GM21390 (cell line): ENCODE measurements around the gene RELCH.

Source experiments
- ATAC-seq: cut with Tn5 transposase; IDR thresholded peaks from one replicate; pipeline ENCODE4 v1.9.1; 2021; ENCODE audit not compliant: unreplicated experiment

RELCH gene

DNA sequence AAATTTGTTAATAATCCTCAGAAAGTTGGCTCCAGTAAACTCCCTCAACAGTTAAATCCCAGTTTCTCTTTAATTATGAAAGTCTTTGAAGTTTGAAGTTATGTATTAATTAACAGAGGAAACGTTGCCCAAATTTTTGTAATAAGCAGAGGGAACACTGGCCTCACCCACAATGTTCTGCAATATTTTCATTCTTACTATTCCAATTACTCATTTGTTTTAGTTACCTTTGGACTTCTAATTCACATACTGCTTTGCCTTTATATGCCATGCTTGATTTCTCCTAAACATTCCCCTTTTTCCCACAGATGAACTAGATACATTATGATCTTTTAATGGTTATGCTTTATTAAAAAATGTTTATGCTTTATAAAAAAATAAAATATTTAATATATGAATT is 61.3 kb downstream of the RELCH start:
- ATAC-seq, result no peak

DNA sequence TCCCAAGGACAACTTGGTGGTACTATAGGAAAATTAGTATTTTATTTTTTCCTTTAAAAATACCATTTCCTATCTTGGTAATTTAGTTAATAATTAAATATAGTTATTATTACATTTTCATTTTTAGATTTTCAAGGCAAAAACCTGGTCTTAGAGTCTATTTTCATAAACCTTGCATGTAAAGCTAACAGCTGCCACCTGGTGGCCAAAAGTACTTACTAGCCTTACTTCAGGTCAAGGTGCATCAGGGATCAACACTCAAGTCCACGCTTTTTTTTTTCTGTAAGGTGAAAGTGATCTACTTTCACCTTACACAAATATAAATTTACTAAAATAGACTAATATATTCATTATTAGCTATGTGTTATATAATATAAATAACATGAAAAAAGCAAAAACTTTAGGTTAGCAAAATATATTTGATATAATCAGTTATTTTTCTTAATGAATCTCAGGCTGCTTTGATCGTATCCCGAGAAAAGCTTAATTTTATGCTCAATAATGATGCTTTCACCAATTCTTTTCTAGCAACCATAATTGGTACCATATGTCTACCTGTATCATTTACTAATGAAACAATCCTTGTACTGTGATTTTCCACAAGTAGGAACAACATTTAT is 62.5 kb downstream of the RELCH start:
- peak; percentile 57 for ATAC-seq

DNA sequence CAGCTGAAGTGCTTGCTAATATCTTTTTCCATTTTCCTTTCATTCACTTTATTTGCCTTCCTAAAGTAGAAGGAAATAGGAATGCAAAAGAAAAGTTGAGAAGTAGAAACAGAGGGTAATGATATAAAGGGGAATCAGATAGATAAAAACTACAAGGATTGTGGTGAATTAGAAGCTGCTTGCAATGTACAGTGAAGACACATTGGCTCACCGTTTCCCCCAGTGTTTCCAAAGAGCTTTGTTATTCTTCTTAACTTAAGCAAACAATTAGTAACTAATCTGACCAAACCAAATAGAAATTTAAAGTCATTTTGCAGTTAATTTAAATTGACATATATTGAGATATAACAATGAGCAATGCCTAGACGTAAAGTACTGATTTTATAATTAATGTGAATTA is 63.4 kb downstream of the RELCH start:
- no peak for ATAC-seq

DNA sequence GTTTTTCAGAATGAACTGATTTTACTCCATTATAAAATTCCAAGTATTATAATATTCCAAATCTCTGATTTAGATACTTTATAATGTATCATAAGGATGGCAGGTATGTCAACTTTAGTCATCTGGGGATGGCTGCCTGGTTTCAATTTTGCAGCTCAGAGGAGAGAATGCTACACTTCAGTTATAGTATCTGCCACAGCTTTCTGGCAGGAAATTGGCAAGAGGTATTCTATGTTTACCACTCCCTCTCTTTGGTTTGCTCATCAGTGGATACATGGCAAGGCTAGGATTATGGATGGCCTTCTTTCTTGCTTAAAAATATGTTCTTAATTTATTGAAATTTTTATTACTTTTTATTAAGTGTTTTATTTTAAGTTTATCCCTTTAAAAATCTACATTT is 71.0 kb downstream of the RELCH start:
- ATAC-seq, result no peak

DNA sequence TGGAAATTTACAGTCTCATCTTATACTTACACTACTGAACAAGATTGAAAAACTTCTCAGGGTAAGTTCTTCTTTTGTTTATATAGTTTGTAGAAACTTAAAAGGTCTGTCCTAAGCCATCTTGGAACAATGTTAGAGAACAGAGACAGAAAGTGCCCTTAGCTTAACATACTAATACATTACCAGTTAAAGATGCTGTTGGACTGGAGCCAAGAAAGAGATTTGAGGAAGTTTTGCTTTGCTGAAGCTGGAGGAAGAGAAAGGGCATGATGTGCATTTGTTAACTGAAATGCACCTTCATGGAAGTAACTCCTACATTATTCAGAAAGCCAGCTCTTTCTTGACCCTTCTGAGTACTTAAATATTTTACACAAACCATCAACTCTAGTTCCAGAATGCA is 71.6 kb downstream of the RELCH start:
- ATAC-seq, result no peak

DNA sequence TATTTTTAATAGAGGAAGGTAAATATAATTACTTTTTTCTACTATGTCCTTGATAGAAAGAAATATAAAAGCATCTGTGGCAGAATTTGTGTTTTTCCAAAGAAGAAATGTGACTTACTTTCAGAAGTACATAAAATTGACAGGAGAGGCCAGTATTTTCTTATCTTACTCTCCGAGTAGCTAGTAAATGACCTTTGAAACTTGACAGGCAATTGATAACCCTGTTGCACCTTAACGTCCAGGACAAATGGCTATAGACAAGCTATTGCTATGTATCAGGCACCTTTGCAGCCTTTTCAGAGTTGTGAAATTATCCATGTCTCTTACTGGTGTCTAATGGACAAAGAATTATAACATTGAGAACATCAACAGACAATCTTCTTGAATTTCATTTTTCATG is 75.0 kb downstream of the RELCH start:
- no peak for ATAC-seq

DNA sequence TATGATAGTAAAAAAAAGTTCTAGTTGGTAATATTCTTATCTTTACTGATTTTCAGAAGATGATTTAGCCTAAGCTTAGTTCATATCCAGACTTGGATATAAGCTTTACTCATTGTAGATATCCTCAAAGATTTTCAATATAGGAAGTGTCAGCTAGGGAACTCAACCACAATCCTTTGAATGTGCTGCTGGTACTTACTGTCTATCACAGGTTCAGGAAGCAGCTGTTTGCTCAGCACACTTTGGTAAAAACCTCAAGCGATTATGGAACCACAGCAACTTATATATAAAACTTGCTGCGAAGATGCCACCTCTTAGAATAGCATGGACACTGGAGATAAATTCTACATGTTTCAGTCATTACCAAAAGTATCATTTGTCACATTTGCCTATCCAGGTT is 77.9 kb downstream of the RELCH start:
- ATAC-seq, result no peak

DNA sequence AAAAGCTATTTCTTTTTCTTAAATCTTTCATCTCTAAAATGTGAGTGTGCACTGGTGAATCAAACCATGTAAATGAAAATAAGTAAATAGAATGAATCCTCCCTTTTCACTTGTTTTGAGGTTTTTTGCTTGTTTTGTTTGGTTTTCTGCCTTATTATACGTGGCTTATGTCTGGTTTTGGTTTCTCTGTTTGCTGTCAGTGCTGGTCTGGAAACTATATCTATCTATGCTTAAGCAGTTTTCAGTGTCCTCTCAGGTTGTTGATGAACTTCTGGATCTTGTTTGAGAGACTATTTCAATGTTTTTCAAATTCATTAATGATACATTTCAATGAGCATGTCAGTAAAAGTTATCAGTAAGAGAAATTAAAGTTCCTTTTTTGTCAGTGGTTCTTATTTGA is 90.0 kb downstream of the RELCH start:
- ATAC-seq, result no peak

DNA sequence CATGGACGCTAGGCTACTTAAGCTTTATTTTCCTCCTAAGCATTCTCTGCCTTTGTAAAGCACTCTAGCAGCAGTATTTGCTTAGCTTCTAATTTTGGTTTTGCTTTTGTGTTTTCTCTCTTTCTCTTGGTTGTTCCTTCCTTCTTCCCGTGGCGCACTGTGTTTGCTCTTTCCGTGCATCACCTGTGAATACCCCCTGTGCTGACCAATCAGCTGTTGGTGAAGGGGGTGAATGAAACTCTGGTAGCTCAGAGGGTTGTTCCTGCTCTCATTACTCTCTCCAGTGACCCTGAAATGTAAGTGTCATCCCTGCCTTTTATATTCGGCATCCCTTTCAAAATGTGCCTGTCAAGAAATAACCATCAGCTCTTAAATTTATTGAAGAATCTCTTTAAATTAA is 92.5 kb downstream of the RELCH start:
- ATAC-seq, result no peak

DNA sequence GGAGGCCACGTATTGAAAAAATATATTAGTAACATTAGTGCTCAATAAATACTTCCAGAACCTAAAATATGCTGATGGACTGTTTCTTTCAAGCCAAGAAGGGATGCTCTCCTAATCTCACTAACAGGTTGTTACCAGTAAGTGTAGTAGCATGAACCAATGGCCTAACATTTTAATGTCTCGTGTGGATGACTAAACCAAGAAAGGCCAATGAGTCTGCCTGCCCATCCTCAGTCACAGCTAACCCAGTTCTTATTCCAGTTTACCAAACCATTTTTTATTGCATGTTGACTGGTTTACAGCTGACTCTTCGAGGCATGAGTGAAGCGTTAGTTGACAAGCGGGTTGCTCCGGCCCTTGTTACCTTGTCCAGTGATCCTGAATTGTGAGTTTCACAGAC is 93.0 kb downstream of the RELCH start:
- no peak for ATAC-seq

DNA sequence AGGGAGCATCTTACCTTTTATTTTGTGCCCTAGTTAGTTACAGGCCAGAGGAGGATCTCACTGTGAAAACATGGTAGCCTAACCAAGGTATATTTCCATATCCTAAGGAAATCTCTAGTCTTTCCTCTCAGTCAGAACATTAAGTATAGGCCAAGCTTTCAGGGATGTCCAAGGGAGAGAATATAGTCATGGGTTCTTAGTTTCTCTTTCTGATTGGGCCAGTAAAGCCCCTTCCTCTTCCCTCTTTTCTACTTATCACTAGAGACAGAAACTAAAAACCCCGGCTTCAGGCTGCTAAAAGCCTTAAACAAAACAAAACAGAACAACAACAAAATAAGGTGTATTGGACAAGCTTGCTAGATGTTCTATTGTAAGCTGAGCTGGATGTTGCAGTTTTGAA is 93.7 kb downstream of the RELCH start:
- ATAC-seq, result no peak

DNA sequence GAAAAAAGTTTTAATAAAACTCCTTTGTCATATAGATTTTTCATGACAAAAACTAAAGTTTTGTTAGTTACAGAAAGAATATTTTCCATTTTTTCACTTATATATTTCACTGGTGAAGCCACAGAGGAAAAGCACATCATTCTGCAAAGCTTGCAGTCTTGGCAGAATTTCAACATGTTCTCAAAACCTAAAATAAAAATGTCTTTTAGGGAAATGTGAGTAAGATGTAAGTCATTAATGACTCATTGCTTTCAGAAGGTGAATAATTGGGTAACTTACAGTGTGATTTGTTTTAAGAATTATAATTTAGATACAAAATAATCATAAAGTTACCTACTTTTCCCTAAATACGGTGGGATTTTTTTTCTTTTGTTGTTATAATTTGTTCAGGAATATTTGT is 94.6 kb downstream of the RELCH start:
- no peak for ATAC-seq

DNA sequence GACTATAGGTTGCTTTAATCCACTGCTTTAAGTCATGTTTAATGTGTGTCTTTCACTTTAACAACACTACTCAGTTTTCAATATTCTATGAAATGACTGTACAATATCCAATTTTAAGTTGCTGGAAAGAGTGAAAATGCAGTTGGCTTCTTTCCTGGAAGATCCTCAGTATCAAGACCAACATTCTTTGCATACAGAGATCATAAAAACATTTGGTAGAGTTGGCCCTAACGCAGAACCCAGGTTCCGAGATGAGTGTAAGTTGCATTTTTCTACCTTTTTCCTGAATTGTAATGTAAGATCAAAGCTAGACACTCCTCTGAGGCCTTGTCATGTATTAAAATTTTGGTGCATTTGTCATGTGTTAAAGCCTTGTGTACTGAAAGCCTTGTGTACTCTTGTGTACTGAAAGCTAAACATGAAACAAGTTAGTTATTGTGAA is 95.2 kb downstream of the RELCH start:
- ATAC-seq, result no peak

DNA sequence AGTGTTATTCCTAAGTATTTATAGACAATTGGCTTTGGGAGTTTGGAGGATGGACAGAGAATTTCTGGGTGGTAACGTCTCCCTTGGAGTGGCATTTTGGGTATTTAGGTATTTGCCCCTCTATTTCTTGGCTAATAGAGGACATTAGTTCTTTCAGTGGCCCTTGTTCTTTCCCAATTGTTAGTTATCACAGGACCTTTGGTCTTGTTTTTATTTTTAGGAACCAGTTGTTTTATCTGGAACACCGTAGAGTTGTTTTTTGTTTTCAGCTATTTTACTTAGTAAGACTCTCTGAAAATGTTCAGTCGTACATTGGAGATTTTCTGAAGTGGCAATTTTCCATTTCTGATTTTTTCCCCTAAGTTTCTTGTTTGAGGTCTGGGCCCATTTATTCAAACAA is 97.6 kb downstream of the RELCH start:
- ATAC-seq, result no peak

DNA sequence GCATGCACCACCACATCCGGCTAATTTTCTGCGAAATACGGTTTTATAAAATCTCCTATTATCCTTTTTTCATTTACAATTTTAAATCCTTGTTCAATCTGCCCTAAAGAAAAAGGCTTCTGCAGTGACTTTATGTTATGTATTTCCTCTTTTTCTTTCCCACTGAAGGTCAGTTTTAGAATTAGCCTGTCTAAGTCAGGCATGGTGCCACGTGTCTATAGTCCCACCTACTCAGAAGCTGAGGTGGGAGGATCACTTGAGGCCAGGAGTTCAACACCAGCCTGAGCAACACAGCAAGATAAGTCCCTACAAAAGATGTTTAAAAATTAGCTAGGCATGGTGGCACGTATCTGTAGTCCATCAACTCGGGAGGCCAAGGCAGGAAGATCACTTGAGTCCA is 98.2 kb downstream of the RELCH start:
- ATAC-seq, result no peak

DNA sequence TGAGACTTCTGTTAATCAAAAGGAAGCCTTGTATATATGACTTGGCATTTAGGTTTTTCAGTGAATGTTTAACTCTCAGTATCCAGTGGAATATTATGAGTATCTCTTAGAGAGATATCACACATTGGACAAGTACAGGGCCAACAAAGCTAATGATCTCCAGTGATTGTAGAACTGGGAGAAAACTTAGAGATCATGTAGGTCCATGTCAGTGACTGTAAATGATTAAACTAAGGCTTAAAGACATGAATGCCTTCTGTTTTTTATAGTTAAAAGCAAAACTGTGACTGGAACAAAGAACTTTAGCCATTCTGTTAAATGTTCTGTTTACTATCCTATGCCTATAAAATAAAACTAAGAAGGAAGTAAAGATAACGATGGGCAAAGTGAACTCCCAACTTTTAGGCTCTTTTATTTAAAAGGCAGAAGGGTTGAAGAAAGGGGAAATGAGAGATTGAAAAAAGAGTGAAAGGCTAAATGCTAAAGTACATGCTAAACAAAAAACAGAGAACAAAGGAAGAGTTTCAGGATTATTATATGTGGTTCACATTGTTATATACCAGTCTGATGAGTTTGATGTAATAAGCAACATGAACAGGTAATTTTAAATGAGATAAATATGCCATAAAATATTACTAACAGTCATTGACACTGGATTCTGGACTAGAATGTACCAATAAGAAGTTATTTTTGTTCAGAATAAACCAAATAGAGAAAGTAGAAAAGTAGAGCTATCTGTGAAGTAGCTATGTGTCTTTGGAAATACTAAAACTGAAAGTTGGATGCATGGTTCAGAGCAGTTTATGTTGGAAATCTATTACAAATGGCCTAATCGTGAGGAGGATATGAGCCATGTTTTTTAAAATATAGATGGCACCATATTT is 101.0 kb downstream of the RELCH start:
- ATAC-seq, result peak; percentile 46

DNA sequence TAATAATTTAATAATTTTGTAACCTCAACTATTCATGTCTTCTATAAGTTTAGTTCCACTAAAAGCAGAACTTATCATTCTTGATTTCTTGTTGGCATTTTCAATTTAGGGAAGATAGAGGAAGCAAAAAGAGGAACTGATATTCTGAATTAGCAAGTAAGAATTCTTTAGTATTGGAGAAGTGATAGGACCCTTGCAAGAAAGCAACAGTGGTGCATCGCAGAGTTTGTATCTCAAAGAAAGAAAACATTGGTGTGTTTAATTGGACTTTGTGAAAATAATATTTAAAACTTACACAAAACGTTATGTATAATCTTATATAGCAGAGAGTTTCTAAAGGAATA is 101.6 kb downstream of the RELCH start:
- peak; percentile 68 for ATAC-seq

DNA sequence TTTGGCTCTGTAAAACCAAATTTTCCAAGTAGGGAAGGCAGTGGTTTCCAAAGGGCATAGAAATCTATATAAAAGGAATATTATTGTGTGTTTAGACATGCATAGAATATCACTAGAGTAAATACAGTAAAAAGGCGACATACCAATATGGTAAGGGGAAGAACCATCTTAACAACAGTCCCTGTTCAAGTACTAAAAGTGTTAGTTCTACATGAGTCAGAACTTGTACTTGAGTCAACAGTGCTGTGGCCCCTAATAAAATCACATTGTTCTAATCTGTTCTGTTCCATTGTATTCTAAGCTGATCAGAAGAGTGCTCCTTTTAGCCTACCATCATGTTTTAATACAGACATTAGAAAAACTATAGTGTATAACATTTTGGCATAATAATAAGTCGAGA is 102.0 kb downstream of the RELCH start:
- peak; percentile 56 for ATAC-seq

DNA sequence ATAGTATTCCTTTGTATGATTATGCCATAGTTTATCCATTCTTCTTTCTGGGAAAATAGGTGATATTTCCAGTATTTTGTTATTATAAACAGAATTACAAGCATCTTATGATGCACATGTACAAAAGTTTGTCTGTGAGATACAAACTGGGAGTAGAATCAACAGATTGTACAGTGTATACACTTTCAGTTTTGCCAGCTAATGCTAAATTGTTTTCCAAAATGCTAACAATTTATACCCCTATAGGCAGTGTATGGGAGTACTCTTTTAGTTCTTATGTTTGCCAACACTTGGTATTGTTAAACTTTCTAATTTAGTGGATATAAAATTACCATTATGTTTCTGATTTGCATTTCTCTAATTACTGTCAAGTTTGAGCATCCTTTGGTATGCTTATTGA is 107.0 kb downstream of the RELCH start:
- no peak for ATAC-seq

DNA sequence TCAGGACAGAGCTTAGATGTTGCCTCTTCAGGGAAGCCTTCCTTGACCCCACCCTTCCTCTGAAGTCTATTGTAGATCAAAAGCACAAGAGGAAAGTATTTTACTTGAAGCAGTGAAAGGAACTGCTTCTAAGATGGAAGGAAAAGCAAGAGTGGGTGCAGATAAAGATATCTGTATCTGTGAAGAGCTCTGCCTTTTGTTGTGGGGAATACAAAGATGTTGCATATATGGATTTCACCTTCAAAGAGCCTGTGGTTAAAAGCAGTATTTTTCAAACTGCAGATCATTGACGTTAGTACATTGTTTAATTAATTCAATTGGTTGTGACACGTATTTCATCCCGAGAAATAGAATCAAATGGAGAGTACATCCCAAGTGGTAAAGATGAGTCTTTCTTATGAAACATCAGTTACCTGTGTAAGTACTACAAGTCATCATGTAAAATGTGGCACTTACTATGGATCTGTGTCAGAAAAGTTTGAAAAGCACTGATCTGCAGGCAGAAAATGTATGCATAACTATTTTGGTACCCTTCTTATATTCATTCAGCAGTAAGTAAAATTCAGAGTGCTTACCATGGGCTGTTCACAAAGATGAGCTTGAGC is 113.4 kb downstream of the RELCH start:
- ATAC-seq, result no peak

DNA sequence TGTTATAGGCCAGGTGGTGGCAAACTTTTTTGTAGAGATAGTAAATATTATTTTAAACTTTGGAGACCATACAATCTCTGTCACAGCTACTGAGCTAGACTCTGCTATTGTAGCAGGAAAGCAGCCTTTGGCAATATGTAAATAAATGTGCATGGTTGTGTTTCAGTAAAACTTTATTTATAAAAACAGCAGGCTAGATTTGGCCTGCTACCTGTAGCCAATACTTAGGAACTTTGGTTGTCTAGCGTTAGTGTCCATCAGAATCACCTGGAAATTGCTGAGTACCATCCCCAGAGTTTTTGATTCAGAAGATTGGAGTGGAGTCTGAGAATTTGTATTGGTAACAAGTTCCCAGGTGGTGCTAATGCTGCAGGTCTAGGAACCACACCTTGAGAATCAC is 114.3 kb downstream of the RELCH start:
- ATAC-seq, result no peak

DNA sequence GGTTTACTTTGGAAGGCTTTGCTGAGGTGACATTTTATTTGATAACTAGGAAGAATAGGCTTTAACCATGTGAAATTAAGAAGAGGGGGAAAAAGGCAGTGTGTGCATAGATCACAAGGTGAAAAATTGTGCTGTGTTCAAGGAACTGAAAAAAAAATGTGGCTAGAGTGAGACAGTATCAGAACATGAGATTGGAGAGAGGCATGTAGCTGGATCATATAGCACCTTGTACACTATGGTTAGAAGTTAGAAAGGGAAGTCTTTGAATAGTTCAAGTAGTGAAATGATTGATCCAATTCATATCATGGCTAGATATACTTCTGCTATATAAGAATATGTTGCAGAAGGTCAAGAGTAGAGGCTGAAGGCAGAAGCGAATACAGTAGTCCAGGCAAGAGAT is 125.8 kb downstream of the RELCH start:
- no peak for ATAC-seq
